Measurements from ENCODE around the gene MAGI2. TPM values are rescaled to one million over a fixed set of nuclear protein-coding genes. Genes with fewer than 3 reads are reported as not detected.

MAGI2 gene
- total RNA-seq, 1 experiment from 2014 or later: 0.34 TPM

DNA sequence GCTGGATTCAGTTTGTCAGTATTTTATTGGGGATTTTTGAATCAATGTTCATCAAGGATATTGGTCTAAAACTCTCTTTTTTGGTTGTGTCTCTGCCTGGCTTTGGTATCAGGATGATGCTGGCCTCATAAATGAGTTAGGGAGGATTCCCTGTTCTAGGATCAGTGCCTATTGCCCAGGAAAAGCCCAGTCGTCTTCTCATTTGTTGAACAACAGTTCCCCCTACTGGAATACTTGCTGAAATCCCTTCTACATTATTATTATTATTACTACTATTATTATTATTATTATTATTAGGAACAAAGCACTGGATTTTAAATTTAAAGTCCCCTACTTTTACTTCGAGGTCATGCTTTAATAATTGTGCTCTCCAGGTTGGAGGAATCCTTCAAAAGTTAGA is 528.9 kb downstream of the MAGI2 start:
- CTCF ChIA-PET: no interaction called here
- Histone ChIP-seq H3K9me3 (ENCODE audit: low read depth, low read length, poor library complexity, severe bottlenecking) (no peaks in the 10 kb centered on the region), H3K27me3 (replicated peaks; ENCODE audit: insufficient read depth, low read depth, low read length, poor library complexity) (peaks cover 5% of the 10 kb centered on the region), H3K4me1 (ENCODE audit: insufficient read depth, low read length, poor library complexity, severe bottlenecking) (no peaks in the 10 kb centered on the region), H3K4me3 (ENCODE audit: low read depth, low read length, poor library complexity, severe bottlenecking) (no peak overlapping the region), H3K27ac (ENCODE audit: low read depth, low read length, poor library complexity, severe bottlenecking) (no peak overlapping the region), H3K36me3 (ENCODE audit: insufficient read depth, low read length, poor library complexity, severe bottlenecking) (no peaks in the 10 kb centered on the region)
- TF ChIP-seq EZH2 (IDR thresholded peaks at IDR 0.05; ENCODE audit: borderline replicate concordance, low read depth, low read length, poor library complexity, severe bottlenecking): no peak
- TF ChIP-seq, protein P1, sequence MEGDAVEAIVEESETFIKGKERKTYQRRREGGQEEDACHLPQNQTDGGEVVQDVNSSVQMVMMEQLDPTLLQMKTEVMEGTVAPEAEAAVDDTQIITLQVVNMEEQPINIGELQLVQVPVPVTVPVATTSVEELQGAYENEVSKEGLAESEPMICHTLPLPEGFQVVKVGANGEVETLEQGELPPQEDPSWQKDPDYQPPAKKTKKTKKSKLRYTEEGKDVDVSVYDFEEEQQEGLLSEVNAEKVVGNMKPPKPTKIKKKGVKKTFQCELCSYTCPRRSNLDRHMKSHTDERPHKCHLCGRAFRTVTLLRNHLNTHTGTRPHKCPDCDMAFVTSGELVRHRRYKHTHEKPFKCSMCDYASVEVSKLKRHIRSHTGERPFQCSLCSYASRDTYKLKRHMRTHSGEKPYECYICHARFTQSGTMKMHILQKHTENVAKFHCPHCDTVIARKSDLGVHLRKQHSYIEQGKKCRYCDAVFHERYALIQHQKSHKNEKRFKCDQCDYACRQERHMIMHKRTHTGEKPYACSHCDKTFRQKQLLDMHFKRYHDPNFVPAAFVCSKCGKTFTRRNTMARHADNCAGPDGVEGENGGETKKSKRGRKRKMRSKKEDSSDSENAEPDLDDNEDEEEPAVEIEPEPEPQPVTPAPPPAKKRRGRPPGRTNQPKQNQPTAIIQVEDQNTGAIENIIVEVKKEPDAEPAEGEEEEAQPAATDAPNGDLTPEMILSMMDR (conservative IDR thresholded peaks at IDR 0.05; ENCODE audit: low read depth, low read length): peak; percentile 49
- intact Hi-C loops (cut with micrococcal nuclease; ENCODE audit: unreplicated experiment): loop anchor here (1.0 to 10.0 kb wide), 3 partner anchors 338 to 900 kb away; no protein-coding TSS in a partner anchor
- DNase-seq (ENCODE audit: low spot score): peak; percentile 40
- BruUV-seq (replicated peaks): no TSS peak
- POLR2A ChIA-PET (ENCODE audit: low non-redundant PET): no interaction called here

DNA sequence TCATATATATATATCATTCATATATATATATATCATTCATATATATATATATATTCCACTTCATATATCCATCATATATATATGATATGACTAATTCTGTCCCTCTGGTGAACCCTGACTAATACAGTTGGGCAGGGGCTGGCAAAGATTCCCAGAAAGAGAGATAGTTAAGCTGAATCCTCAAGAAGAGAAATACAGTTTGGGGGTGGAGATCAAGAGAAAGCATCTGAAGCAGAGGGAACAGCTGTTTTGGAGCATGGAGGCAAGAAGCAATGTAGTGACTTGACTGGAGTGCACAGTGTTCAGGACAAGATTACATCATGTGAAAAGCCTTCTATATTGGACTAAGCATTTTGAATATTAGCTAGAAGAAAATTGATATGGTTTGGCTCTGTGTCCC is 540.7 kb downstream of the MAGI2 start:
- CTCF ChIA-PET: no interaction called here
- DNase-seq (ENCODE audit: low spot score): no peak
- Histone ChIP-seq H3K4me1 (ENCODE audit: insufficient read depth, low read length, poor library complexity, severe bottlenecking) (no peaks in the 10 kb centered on the region), H3K27ac (ENCODE audit: low read depth, low read length, poor library complexity, severe bottlenecking) (no peak overlapping the region), H3K4me3 (ENCODE audit: low read depth, low read length, poor library complexity, severe bottlenecking) (no peak overlapping the region), H3K27me3 (replicated peaks; ENCODE audit: insufficient read depth, low read depth, low read length, poor library complexity) (peaks cover 19% of the 10 kb centered on the region), H3K36me3 (ENCODE audit: insufficient read depth, low read length, poor library complexity, severe bottlenecking) (no peaks in the 10 kb centered on the region), H3K9me3 (ENCODE audit: low read depth, low read length, poor library complexity, severe bottlenecking) (no peaks in the 10 kb centered on the region)
- POLR2A ChIA-PET (ENCODE audit: low non-redundant PET): no interaction called here
- BruUV-seq (replicated peaks): no TSS peak
- TF ChIP-seq EZH2 (IDR thresholded peaks at IDR 0.05; ENCODE audit: borderline replicate concordance, low read depth, low read length, poor library complexity, severe bottlenecking): no peak
- TF ChIP-seq, protein P1 (conservative IDR thresholded peaks at IDR 0.05; ENCODE audit: low read depth, low read length): no peak
- intact Hi-C loops (cut with micrococcal nuclease; ENCODE audit: unreplicated experiment): no loop called here

DNA sequence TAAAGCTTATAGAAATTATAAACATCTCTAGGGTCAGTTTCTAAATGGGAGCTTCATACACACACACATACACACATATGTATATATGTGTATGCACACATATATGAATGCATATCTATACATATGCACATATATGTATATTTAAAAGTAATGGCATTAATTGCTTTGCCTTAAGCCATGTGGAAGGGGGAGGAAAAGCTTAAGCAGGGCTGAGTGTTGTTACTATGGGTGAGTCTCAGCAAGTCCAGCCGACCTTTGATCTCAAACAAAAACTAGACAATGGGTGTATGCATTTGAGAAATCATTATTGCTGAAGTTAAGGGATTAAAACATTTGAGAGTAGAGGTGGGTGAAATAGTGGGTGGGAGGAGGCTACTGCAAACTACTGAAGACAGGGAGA is 546.7 kb downstream of the MAGI2 start:
- no peak overlapping the region for H3K27ac ChIP-seq (ENCODE audit: low read depth, low read length, poor library complexity, severe bottlenecking)
- intact Hi-C loops (cut with micrococcal nuclease; ENCODE audit: unreplicated experiment): no loop called here
- no peak for DNase-seq (ENCODE audit: low spot score)
- POLR2A ChIA-PET (ENCODE audit: low non-redundant PET): no interaction called here
- H3K27me3 ChIP-seq (replicated peaks; ENCODE audit: insufficient read depth, low read depth, low read length, poor library complexity): peaks cover 5% of the 10 kb centered on the region
- no peak overlapping the region for H3K4me3 ChIP-seq (ENCODE audit: low read depth, low read length, poor library complexity, severe bottlenecking)
- H3K4me1 ChIP-seq (ENCODE audit: insufficient read depth, low read length, poor library complexity, severe bottlenecking): no peaks in the 10 kb centered on the region
- H3K36me3 ChIP-seq (ENCODE audit: insufficient read depth, low read length, poor library complexity, severe bottlenecking): no peaks in the 10 kb centered on the region
- TF ChIP-seq, protein P1 (conservative IDR thresholded peaks at IDR 0.05; ENCODE audit: low read depth, low read length): no peak
- TF ChIP-seq EZH2 (IDR thresholded peaks at IDR 0.05; ENCODE audit: borderline replicate concordance, low read depth, low read length, poor library complexity, severe bottlenecking): no peak
- no TSS peak for BruUV-seq (replicated peaks)
- H3K9me3 ChIP-seq (ENCODE audit: low read depth, low read length, poor library complexity, severe bottlenecking): no peaks in the 10 kb centered on the region
- CTCF ChIA-PET: no interaction called here

Data from A673 (cell line).